ENCODE data around the gene FYB1. TPM values are rescaled to one million over a fixed set of nuclear protein-coding genes. Genes with fewer than 3 reads are reported as not detected.

FYB1 gene
- total RNA-seq, 1 donor from 2014 or later, result 0.11 TPM

GRCh38 chr5:39121315-39121714 lies 98.0 kb downstream of the FYB1 start:
- Histone ChIP-seq H3K4me3 (ENCODE audit: insufficient read depth, low read depth, low read length) (no peak overlapping the region), H3K4me1 (ENCODE audit: insufficient read depth, low read length) (no peaks in the 10 kb centered on the region), H3K4me2 (ENCODE audit: low read length) (no peak overlapping the region), H3K36me3 (ENCODE audit: insufficient read depth, low read length) (no peaks in the 10 kb centered on the region), H3K27ac (ENCODE audit: low read depth, low read length) (no peak overlapping the region), H3K27me3 (ENCODE audit: insufficient read depth, low read length) (no peaks in the 10 kb centered on the region), H3K9me3 (ENCODE audit: insufficient read depth, low read depth, low read length) (no peaks in the 10 kb centered on the region), H4K20me1 (ENCODE audit: insufficient read depth, low read length) (no peaks in the 10 kb centered on the region), H3K79me2 (ENCODE audit: insufficient read depth, low read length) (no peaks in the 10 kb centered on the region), H2AFZ (ENCODE audit: low read depth, low read length) (no peak overlapping the region), H3K9ac (ENCODE audit: low read length) (no peak overlapping the region)
- H3K4me1 Mint-ChIP-seq (ENCODE audit: low read depth, unreplicated experiment), result peaks cover 3% of the 10 kb centered on the region
- no peaks in the 10 kb centered on the region for H3K9me3 Mint-ChIP-seq (ENCODE audit: unreplicated experiment)
- no peak overlapping the region for H3K27ac Mint-ChIP-seq (ENCODE audit: unreplicated experiment)
- no peaks in the 10 kb centered on the region for H3K36me3 Mint-ChIP-seq (ENCODE audit: low read depth, unreplicated experiment)
- FAIRE-seq (no peak), DNase-seq (ENCODE audit: low read depth) (no peak)
- no peaks in the 10 kb centered on the region for H3K27me3 Mint-ChIP-seq (ENCODE audit: low read depth, unreplicated experiment)
- no peak overlapping the region for H3K4me3 Mint-ChIP-seq (ENCODE audit: unreplicated experiment)
- TF ChIP-seq CTCF (IDR thresholded peaks at IDR 0.05; ENCODE audit: insufficient read depth, low read depth, low read length) (no peak), EZH2 (IDR thresholded peaks at IDR 0.05; ENCODE audit: insufficient read depth, low read length) (no peak)

DNA sequence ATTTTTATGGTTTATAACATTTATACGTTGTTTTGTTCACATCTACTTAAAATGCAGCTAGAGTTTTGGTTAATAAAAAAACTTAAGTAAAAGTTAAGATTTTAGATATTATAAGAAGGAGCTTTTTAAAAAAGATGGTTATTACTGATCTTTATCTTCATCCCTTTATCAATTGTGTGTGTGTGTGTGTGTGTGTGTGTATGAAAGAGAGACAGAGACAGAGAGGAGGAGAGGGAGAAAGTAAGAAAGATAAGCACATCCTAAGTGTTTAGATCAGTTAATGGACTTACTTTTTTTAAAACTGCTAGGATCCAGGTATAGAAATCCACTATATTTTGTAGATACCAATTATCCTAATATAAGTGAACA lies 99.3 kb downstream of the FYB1 start:
- DNase-seq (ENCODE audit: low read depth) (no peak), FAIRE-seq (no peak)
- H3K9ac ChIP-seq (ENCODE audit: low read length), result no peak overlapping the region
- H3K36me3 ChIP-seq (ENCODE audit: insufficient read depth, low read length), result no peaks in the 10 kb centered on the region
- H4K20me1 ChIP-seq (ENCODE audit: insufficient read depth, low read length), result no peaks in the 10 kb centered on the region
- H3K4me2 ChIP-seq (ENCODE audit: low read length), result no peak overlapping the region
- no peak overlapping the region for H3K4me3 Mint-ChIP-seq (ENCODE audit: unreplicated experiment)
- no peak overlapping the region for H3K27ac ChIP-seq (ENCODE audit: low read depth, low read length)
- H3K27me3 Mint-ChIP-seq (ENCODE audit: low read depth, unreplicated experiment), result no peaks in the 10 kb centered on the region
- no peaks in the 10 kb centered on the region for H3K9me3 Mint-ChIP-seq (ENCODE audit: unreplicated experiment)
- no peaks in the 10 kb centered on the region for H3K27me3 ChIP-seq (ENCODE audit: insufficient read depth, low read length)
- no peaks in the 10 kb centered on the region for H3K4me1 ChIP-seq (ENCODE audit: insufficient read depth, low read length)
- no peaks in the 10 kb centered on the region for H3K79me2 ChIP-seq (ENCODE audit: insufficient read depth, low read length)
- H3K4me1 Mint-ChIP-seq (ENCODE audit: low read depth, unreplicated experiment), result peaks cover 3% of the 10 kb centered on the region
- TF ChIP-seq CTCF (IDR thresholded peaks at IDR 0.05; ENCODE audit: insufficient read depth, low read depth, low read length), result no peak
- no peak for TF ChIP-seq EZH2 (IDR thresholded peaks at IDR 0.05; ENCODE audit: insufficient read depth, low read length)
- no peak overlapping the region for H2AFZ ChIP-seq (ENCODE audit: low read depth, low read length)
- H3K36me3 Mint-ChIP-seq (ENCODE audit: low read depth, unreplicated experiment), result no peaks in the 10 kb centered on the region
- no peak overlapping the region for H3K27ac Mint-ChIP-seq (ENCODE audit: unreplicated experiment)
- no peak overlapping the region for H3K4me3 ChIP-seq (ENCODE audit: insufficient read depth, low read depth, low read length)
- no peaks in the 10 kb centered on the region for H3K9me3 ChIP-seq (ENCODE audit: insufficient read depth, low read depth, low read length)

DNA sequence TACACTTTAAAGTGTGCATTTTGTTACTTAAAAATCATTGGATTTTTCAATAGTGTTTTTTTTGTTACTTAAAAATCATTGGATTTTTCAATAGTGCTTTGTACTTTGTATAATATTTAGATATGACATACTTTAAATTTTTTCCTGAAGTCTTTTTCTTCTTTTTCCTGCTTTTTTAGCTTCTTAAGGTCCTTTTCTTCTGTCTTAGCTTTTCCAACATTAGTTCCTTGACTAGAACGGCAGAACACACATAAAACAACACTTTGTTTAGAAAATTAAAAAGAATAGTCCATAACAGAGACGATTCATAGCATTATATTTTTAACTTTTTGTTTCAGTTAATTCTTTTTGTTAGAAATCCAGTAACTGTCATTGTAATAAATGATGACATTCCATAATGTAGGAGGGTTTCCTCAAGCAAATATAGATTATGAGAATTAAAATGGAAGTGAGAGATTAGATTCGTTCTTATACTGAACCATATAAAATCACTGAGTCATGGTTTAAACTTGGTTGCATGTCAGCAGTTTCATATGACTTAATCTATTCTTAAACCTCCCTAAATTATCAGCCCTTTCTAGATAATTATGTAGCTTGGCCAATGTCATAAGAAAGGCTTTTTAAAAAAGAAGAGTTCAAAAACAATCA lies 99.8 kb downstream of the FYB1 start:
- Histone ChIP-seq H2AFZ (ENCODE audit: low read depth, low read length) (no peak overlapping the region), H3K9me3 (ENCODE audit: insufficient read depth, low read depth, low read length) (no peaks in the 10 kb centered on the region), H3K36me3 (ENCODE audit: insufficient read depth, low read length) (no peaks in the 10 kb centered on the region), H3K9ac (ENCODE audit: low read length) (no peak overlapping the region), H3K27me3 (ENCODE audit: insufficient read depth, low read length) (no peaks in the 10 kb centered on the region), H3K27ac (ENCODE audit: low read depth, low read length) (no peak overlapping the region), H3K4me2 (ENCODE audit: low read length) (no peak overlapping the region), H3K79me2 (ENCODE audit: insufficient read depth, low read length) (no peaks in the 10 kb centered on the region), H3K4me1 (ENCODE audit: insufficient read depth, low read length) (no peaks in the 10 kb centered on the region), H4K20me1 (ENCODE audit: insufficient read depth, low read length) (no peaks in the 10 kb centered on the region), H3K4me3 (ENCODE audit: insufficient read depth, low read depth, low read length) (no peak overlapping the region)
- H3K4me1 Mint-ChIP-seq (ENCODE audit: low read depth, unreplicated experiment), result peaks cover 3% of the 10 kb centered on the region
- H3K27me3 Mint-ChIP-seq (ENCODE audit: low read depth, unreplicated experiment), result no peaks in the 10 kb centered on the region
- no peak overlapping the region for H3K27ac Mint-ChIP-seq (ENCODE audit: unreplicated experiment)
- DNase-seq (ENCODE audit: low read depth), result no peak
- no peak for FAIRE-seq
- no peaks in the 10 kb centered on the region for H3K36me3 Mint-ChIP-seq (ENCODE audit: low read depth, unreplicated experiment)
- no peak for TF ChIP-seq EZH2 (IDR thresholded peaks at IDR 0.05; ENCODE audit: insufficient read depth, low read length)
- no peak for TF ChIP-seq CTCF (IDR thresholded peaks at IDR 0.05; ENCODE audit: insufficient read depth, low read depth, low read length)
- no peaks in the 10 kb centered on the region for H3K9me3 Mint-ChIP-seq (ENCODE audit: unreplicated experiment)
- no peak overlapping the region for H3K4me3 Mint-ChIP-seq (ENCODE audit: unreplicated experiment)
